Prostate gland (tissue), 2 donors: Measurements from ENCODE around the gene PTPRJ. TPM values are rescaled to one million over a fixed set of nuclear protein-coding genes. Genes with fewer than 3 reads are reported as not detected.

Source experiments
- DNase-seq: peaks from one replicate; pipeline ENCODE4 v3.0.0-alpha.2; 2019; ENCODE audit warnings: low spot score
- H3K27ac ChIP-seq, 2 donors: fragments of 200-600 bp; sonication (generic); 2 replicates each; pipeline ENCODE4 v1.5.1; 2017 to 2019
- H3K27me3 ChIP-seq: fragments of 200-600 bp; sonication (generic); replicated peaks from 2 replicates; pipeline ENCODE4 v1.5.1; 2019; ENCODE audit not compliant: insufficient read depth
- H3K36me3 ChIP-seq, 2 donors: fragments of 200-600 bp; sonication (generic); 1 replicate in 1 of 2; 2 replicates in 1 of 2; pipeline versions ENCODE4 v1.5.1 to v1.8.1; 2017 to 2019
- H3K4me1 ChIP-seq: fragments of 200-600 bp; sonication (generic); replicated peaks from 2 replicates; pipeline ENCODE4 v1.5.1; 2019
- H3K4me3 ChIP-seq, 2 donors: fragments of 200-600 bp; sonication (generic); 2 replicates each; pipeline ENCODE4 v1.5.1; 2017 to 2019
- H3K9me3 ChIP-seq: fragments of 200-600 bp; sonication (generic); 2 replicates; pipeline ENCODE4 v1.5.1; 2017
- POLR2A ChIP-seq: fragments of 450-650 bp; IDR thresholded peaks from one replicate; pipeline ENCODE4 v1.6.1; 2016; ENCODE audit warnings: antibody characterized with exemption, mild to moderate bottlenecking
- POLR2AphosphoS5 ChIP-seq: sonication (generic); formaldehyde crosslinking; IDR thresholded peaks from one replicate; pipeline ENCODE4 v1.6.1; 2017; ENCODE audit warnings: antibody characterized with exemption
- WGBS: methylation state at CpG from one replicate; pipeline ENCODE4 v1.1.5; 2018; 5-methylcytosine and 5-hydroxymethylcytosine counted together
- intact Hi-C: fragments of 100-400 bp; cut with DNase I; formaldehyde crosslinking; loops from one replicate; pipeline ENCODE4 v1.14.2; 2022
- total RNA-seq, 2 donors: library from RNA; depleted of rRNA; stranded (reverse); fragments of >200 nt; gene quantifications; one replicate each; pipeline ENCODE4 v1.1.0, GENCODE V29; 2016
- TF ChIP-seq, protein P1 (sequence below), 4 experiments: fragments of 200-600 bp in 2 of 4; fragments of 450-650 bp in 2 of 4; sonication (generic) in 2 of 4; IDR thresholded peaks; 1 replicate in 3 of 4; 2 replicates in 1 of 4; pipeline ENCODE4 v1.5.1; 2016 to 2019; ENCODE audit warnings: antibody characterized with exemption in 4 of 4, mild to moderate bottlenecking in 2 of 4, moderate library complexity in 2 of 4

PTPRJ gene
- total RNA-seq, 2 donors from 2014 or later, result 24.9 to 48.0 TPM

DNA sequence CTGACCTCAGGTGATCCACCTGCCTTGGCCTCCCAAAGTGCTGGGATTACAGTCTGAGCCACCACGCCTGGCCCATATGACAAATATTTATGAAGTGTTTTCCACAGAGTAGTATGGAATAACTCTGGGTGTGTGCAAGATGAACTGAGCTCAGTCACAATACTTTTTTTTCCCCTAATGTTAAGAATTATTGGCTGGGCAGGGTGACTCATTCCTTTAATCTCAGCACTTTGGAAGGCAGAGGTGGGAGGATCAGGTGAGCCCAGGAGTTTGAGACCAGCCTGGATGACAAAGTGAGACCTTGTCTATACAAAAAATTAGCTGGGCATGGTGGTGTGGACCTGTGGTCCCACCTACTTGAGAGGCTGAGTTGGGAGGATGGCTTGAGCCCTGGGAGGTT lies 6.4 kb downstream of the PTPRJ start:
- no peak for TF ChIP-seq POLR2A
- no peak for TF ChIP-seq POLR2AphosphoS5
- TF ChIP-seq, protein P1, sequence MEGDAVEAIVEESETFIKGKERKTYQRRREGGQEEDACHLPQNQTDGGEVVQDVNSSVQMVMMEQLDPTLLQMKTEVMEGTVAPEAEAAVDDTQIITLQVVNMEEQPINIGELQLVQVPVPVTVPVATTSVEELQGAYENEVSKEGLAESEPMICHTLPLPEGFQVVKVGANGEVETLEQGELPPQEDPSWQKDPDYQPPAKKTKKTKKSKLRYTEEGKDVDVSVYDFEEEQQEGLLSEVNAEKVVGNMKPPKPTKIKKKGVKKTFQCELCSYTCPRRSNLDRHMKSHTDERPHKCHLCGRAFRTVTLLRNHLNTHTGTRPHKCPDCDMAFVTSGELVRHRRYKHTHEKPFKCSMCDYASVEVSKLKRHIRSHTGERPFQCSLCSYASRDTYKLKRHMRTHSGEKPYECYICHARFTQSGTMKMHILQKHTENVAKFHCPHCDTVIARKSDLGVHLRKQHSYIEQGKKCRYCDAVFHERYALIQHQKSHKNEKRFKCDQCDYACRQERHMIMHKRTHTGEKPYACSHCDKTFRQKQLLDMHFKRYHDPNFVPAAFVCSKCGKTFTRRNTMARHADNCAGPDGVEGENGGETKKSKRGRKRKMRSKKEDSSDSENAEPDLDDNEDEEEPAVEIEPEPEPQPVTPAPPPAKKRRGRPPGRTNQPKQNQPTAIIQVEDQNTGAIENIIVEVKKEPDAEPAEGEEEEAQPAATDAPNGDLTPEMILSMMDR (IDR thresholded peaks at IDR 0.05), result no peak
- H3K9me3 ChIP-seq, result no peaks in the 10 kb centered on the region
- intact Hi-C loops, result no loop called here
- WGBS, result 100% methylated on average over 1 of the region's 1 CpG
- no peak overlapping the region for H3K4me3 ChIP-seq
- DNase-seq, result no peak
- peak overlapping the region in 1 of 2 donors; percentile 52 for H3K27ac ChIP-seq
- peaks cover 6% of the 10 kb centered on the region for H3K4me1 ChIP-seq
- H3K36me3 ChIP-seq, result no peaks in the 10 kb centered on the region
- H3K27me3 ChIP-seq, result no peaks in the 10 kb centered on the region

DNA sequence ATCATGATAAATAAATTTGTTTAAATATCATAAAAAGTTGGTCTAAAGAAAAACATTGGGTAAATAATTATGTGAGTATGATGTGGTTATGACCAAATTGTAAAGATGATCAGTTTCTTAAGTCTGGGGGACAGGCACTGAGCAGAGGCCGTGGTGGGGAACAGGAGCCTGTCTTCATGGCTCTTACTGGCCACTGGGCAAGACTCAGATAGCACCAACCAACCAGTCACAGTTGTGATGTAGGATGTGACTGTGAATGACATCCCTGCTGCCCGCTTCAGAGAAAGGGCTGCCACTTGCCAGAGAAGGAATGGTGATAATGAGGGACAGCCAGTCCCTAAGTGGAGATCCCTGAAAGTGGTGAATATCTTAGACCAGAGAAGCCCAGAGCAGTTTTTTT lies 7.0 kb downstream of the PTPRJ start:
- Histone ChIP-seq H3K27ac (peak overlapping the region in 1 of 2 donors; percentile 52), H3K9me3 (no peaks in the 10 kb centered on the region), H3K27me3 (no peaks in the 10 kb centered on the region), H3K36me3 (no peaks in the 10 kb centered on the region), H3K4me3 (no peak overlapping the region), H3K4me1 (peaks cover 6% of the 10 kb centered on the region)
- TF ChIP-seq, protein P1 (IDR thresholded peaks at IDR 0.05), result no peak
- TF ChIP-seq POLR2A (no peak), POLR2AphosphoS5 (no peak)
- intact Hi-C loops, result no loop called here
- 95% methylated on average over 2 of the region's 2 CpGs for WGBS
- no peak for DNase-seq

DNA sequence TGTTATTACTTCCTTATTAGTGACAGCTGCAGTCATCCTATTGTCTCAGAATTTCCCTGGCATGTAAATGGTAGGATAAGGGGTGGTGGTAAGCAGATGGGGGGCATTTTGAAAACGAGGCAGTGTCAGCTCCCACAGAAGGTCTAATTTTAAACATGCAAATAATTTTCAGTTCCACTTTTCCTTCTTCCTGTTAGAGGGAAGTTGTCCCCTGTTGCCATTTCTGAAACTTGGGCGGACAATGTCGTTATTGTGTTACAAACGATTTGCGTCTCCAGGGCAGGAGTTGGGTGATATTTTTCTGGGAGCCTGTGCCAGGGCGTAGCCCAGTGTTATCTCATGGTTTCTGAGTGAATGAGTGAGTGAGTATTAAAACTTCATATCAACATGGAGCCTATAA lies 7.4 kb downstream of the PTPRJ start:
- no peak for DNase-seq
- H3K27me3 ChIP-seq, result no peaks in the 10 kb centered on the region
- no peaks in the 10 kb centered on the region for H3K9me3 ChIP-seq
- peak overlapping the region in 1 of 2 donors; percentile 52 for H3K27ac ChIP-seq
- H3K4me1 ChIP-seq, result peaks cover 6% of the 10 kb centered on the region
- TF ChIP-seq, protein P1 (IDR thresholded peaks at IDR 0.05), result no peak
- TF ChIP-seq POLR2AphosphoS5, result no peak
- no peak for TF ChIP-seq POLR2A
- no peaks in the 10 kb centered on the region for H3K36me3 ChIP-seq
- 56% methylated on average over 6 of the region's 6 CpGs for WGBS
- intact Hi-C loops, result no loop called here
- H3K4me3 ChIP-seq, result no peak overlapping the region

DNA sequence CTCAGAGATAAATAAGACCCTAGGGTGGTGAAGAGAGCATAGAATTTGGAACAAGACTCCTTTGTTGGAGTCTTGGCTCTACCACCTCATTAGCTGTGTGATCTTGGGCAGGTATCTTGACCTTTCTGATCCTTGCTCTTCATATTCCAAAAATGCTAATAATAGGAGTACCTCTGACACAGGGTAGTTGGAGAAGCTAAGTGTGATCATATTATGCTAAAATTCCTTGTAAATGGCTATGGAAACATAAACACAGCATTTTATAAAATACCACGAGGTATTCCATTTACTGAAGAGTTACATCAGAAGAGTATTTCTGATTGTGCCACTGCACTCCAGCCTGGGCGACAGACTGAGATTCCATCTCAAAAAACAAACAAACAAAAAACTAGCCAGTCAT lies 9.4 kb downstream of the PTPRJ start:
- DNase-seq, result no peak
- WGBS, result 47% methylated on average over 2 of the region's 2 CpGs
- TF ChIP-seq POLR2AphosphoS5 (no peak), POLR2A (no peak)
- intact Hi-C loops, result no loop called here
- Histone ChIP-seq H3K4me1 (peaks cover 4% of the 10 kb centered on the region), H3K4me3 (no peak overlapping the region), H3K27me3 (no peaks in the 10 kb centered on the region), H3K36me3 (no peaks in the 10 kb centered on the region), H3K27ac (peak overlapping the region; percentile 74 to 75), H3K9me3 (no peaks in the 10 kb centered on the region)

DNA sequence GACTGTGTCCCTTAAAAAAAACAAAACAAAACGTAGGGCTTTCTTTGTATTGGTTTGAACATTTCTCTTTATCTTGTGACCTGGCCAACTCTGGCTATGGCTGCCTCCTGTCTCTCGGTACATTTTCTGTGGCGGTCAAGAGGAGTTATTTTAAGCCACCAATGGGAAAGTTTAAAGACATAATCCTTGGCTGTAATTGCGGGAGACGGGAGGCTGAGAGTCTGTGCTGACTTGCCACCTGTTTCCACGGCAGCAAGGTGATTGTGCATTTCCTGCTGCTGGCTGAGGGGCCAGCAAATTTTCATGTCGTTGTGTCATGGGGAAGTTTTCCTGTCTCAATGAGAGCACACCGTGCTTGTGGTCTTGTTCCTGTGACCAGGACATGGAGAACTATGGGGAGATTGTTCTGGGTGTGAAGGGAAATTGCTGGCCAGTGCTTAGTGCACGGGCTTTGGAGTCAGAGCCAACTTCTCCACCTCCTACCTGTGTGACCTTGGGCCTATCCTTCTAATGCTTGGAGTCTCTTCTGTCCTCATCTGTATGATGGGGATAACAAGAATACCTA lies 11.0 kb downstream of the PTPRJ start:
- Histone ChIP-seq H3K4me1 (peaks cover 4% of the 10 kb centered on the region), H3K27me3 (no peaks in the 10 kb centered on the region), H3K4me3 (peak overlapping the region in 1 of 2 donors; percentile 2), H3K9me3 (no peaks in the 10 kb centered on the region), H3K36me3 (no peaks in the 10 kb centered on the region), H3K27ac (peak overlapping the region; percentile 74 to 75)
- intact Hi-C loops, result no loop called here
- peak; percentile 44 for DNase-seq
- TF ChIP-seq POLR2AphosphoS5, result peak; percentile 58
- TF ChIP-seq, protein P1 (IDR thresholded peaks at IDR 0.05), result no peak
- 13% methylated on average over 9 of the region's 9 CpGs for WGBS
